Mesodermal cell (in vitro differentiated cells): ENCODE data around the gene NAV3.

ENCODE experiments used
- H3K27ac ChIP-seq: 2 replicates; pipeline ENCODE4 v1.7.0; 2013; ENCODE audit warnings: mild to moderate bottlenecking, low read depth, low read length, moderate library complexity; ENCODE audit not compliant: severe bottlenecking
- H3K36me3 ChIP-seq: 2 replicates; pipeline ENCODE4 v1.7.1; 2013; ENCODE audit warnings: mild to moderate bottlenecking, low read length, moderate library complexity; ENCODE audit not compliant: control insufficient read depth, insufficient read depth
- H3K4me1 ChIP-seq: one replicate; pipeline ENCODE4 v1.7.1; 2013; ENCODE audit warnings: mild to moderate bottlenecking, low read length; ENCODE audit not compliant: insufficient read depth, control insufficient read depth, poor library complexity, severe bottlenecking
- H3K4me3 ChIP-seq: 2 replicates; pipeline ENCODE4 v1.7.0; 2013; ENCODE audit warnings: low read length, control low read depth, mild to moderate bottlenecking; ENCODE audit not compliant: insufficient read depth, poor library complexity, severe bottlenecking; ENCODE audit errors: extremely low read depth
- H3K9me3 ChIP-seq: 2 replicates; pipeline ENCODE4 v1.7.1; 2013; ENCODE audit warnings: mild to moderate bottlenecking, low read length, moderate library complexity; ENCODE audit not compliant: control insufficient read depth
- WGBS, 2 experiments: methylation state at CpG; one replicate each; pipeline ENCODE4 v1.1.5; 2013; ENCODE audit warnings: missing lambda C conversion rate in 2 of 2; ENCODE audit not compliant: insufficient coverage in 2 of 2; 5-methylcytosine and 5-hydroxymethylcytosine counted together

Gene NAV3

DNA sequence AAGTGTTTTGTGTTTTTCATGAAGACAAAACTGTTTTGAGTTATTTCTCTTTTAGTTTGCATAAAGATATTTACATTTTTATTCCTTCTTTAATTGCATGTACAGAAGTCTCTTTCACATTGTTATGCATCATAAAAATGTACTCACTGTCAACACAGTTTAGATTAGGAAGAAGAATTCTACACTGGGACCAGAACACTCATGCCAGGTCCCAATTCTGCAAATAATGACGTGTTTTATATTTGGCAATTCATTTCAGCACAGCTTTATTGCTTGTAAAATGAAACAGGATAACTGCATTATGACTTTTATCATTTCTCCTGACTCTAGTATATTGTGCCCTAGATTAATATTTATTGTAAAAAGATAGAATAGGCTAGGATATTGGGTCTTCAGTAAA lies 369.2 kb downstream of the NAV3 start:
- Histone ChIP-seq H3K4me1 (no peaks in the 10 kb centered on the region), H3K9me3 (no peaks in the 10 kb centered on the region), H3K36me3 (peaks cover 23% of the 10 kb centered on the region), H3K27ac (no peak overlapping the region), H3K4me3 (no peak overlapping the region)
- no CpG with 5 or more reads among the region's 1 CpG for WGBS, 2 experiments

DNA sequence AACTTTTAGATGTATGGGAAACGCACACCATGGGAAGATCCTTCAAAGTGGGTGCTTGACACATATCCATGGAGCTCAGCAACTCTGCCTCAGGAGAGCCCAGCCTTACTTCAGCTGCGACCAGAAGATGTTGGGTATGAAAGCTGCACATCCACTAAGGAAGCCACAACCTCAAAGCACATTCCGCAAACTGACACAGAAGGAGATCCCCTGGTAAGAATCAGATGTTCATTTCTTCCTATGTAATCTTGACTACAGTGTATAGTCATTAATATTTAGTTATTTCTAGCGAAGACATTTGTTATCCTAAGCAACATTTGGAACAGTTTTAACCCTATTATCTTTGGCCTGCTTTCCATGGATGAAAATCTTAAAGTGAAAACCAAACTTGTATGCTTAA lies 374.2 kb downstream of the NAV3 start:
- peaks cover 45% of the 10 kb centered on the region for H3K36me3 ChIP-seq
- H3K4me3 ChIP-seq = no peak overlapping the region
- no peaks in the 10 kb centered on the region for H3K4me1 ChIP-seq
- H3K27ac ChIP-seq = no peak overlapping the region
- 100% methylated on average over 1 of the region's 4 CpGs; no CpG with 5 or more reads in 1 of the 2 experiments for WGBS, 2 experiments
- no peaks in the 10 kb centered on the region for H3K9me3 ChIP-seq

DNA sequence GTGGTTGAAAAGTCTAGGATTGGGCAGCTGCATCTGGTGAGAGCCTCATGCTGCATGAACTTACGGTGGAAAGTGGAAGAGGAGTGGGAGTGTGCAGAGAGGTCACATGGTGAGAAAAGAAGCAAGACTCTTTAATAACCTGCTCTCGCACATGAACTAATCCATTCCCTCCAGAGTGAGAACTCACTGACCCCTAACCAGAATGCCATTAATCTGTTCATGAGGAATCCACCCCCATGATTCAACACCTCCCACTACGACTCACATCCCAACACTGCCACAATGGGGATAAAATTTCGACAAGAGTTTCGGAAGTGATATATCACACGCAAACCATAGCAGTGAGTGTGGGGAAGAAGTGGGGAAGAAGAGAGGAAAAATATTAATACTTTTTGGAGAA lies 377.4 kb downstream of the NAV3 start:
- Histone ChIP-seq H3K9me3 (no peaks in the 10 kb centered on the region), H3K27ac (no peak overlapping the region), H3K4me1 (no peaks in the 10 kb centered on the region), H3K4me3 (no peak overlapping the region), H3K36me3 (peaks cover 55% of the 10 kb centered on the region)
- 80 to 86% methylated on average over 2 to 4 of the region's 6 CpGs for WGBS, 2 experiments

- H3K4me1 ChIP-seq = no peaks in the 10 kb centered on the region
- WGBS, 2 experiments = 88 to 89% methylated on average over 8 to 9 of the region's 12 CpGs
- H3K4me3 ChIP-seq = no peak overlapping the region
- no peaks in the 10 kb centered on the region for H3K9me3 ChIP-seq
- peaks cover 48% of the 10 kb centered on the region for H3K36me3 ChIP-seq
- peak overlapping the region; percentile 24 for H3K27ac ChIP-seq
These were observed 379.3 kb downstream of the NAV3 start for GRCh38 chr12:78209846-78210505.

DNA sequence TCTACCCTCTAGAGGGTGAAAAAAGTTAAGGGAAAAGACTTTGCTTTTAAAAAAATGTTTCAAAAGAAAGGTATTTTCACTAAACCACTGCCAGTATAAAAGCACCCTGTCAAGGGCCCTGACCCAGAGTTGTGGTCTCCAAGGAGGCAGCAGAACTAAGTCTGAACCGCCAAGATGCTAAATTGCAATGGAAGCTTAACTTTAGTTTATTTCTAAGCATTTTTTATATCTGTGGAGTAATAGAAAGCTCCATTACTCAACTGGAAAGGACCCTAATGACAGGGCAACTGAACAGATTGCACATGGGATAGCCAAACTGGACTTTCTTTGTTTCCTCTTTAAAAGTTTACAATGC lies 379.8 kb downstream of the NAV3 start:
- no CpG with 5 or more reads among the region's 1 CpG for WGBS, 2 experiments
- peak overlapping the region; percentile 24 for H3K27ac ChIP-seq

GRCh38 chr12:78210894-78211302 lies 380.2 kb downstream of the NAV3 start:
- H3K36me3 ChIP-seq = peaks cover 46% of the 10 kb centered on the region
- H3K27ac ChIP-seq = no peak overlapping the region
- H3K4me1 ChIP-seq = no peaks in the 10 kb centered on the region
- H3K4me3 ChIP-seq = no peak overlapping the region
- H3K9me3 ChIP-seq = no peaks in the 10 kb centered on the region
- 87 to 100% methylated on average over 2 to 3 of the region's 4 CpGs for WGBS, 2 experiments

More for the DNA sequence above, 379.8 kb downstream of the NAV3 start:
- Histone ChIP-seq H3K9me3 (no peaks in the 10 kb centered on the region), H3K4me1 (no peaks in the 10 kb centered on the region), H3K36me3 (peaks cover 46% of the 10 kb centered on the region), H3K4me3 (no peak overlapping the region)

GRCh38 chr12:78220811-78221210 lies 390.1 kb downstream of the NAV3 start:
- no peaks in the 10 kb centered on the region for H3K4me1 ChIP-seq
- 100% methylated on average over 2 of the region's 2 CpGs; no CpG with 5 or more reads in 1 of the 2 experiments for WGBS, 2 experiments
- H3K9me3 ChIP-seq = no peaks in the 10 kb centered on the region
- no peaks in the 10 kb centered on the region for H3K36me3 ChIP-seq
- no peak overlapping the region for H3K4me3 ChIP-seq
- H3K27ac ChIP-seq = no peak overlapping the region

DNA sequence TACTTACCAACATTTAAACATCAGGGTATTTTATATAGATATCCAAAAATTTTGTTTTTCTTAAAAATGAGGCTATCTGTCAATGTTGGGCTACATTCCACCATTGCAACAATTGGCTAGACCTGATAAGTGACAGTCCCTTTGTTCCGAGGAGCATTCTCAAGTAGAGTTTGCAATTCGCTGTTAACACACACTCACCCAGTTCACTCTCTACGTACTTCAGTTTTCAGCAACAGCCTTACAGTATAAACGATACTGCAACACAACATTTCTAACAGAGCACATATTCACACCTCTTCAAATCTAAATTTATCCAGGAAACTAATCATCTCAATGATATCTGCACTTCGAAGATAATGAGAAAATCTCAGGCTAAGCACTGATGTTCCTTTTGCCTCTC lies 393.5 kb downstream of the NAV3 start:
- H3K9me3 ChIP-seq = no peaks in the 10 kb centered on the region
- H3K4me1 ChIP-seq = peaks cover 4% of the 10 kb centered on the region
- no peak overlapping the region for H3K4me3 ChIP-seq
- H3K36me3 ChIP-seq = no peaks in the 10 kb centered on the region
- WGBS, 2 experiments = 93 to 94% methylated on average over 5 of the region's 5 CpGs
- no peak overlapping the region for H3K27ac ChIP-seq

DNA sequence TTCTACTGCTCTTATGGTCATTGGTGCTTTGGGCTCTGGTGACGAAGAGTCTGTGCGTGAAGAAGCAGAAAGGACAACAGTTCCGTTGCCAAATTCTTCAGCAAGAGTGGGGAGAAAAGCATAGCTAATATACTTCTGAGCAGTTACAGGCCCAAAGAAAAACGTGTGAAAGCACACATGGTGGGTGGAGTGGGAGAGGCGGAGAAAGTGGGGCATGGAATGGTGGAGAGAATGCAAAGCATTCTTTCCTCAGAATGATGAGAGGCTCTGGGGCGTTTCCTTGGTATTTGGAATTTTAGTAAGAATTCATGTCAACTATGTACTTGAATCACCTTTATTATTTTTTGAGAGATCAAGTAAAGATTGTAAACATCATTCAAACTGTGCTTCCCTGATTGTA lies 396.1 kb downstream of the NAV3 start:
- no peaks in the 10 kb centered on the region for H3K36me3 ChIP-seq
- no peak overlapping the region for H3K4me3 ChIP-seq
- peaks cover 4% of the 10 kb centered on the region for H3K4me1 ChIP-seq
- no peak overlapping the region for H3K27ac ChIP-seq
- WGBS, 2 experiments = 54 to 79% methylated on average over 2 to 4 of the region's 6 CpGs
- no peaks in the 10 kb centered on the region for H3K9me3 ChIP-seq

GRCh38 chr12:78229591-78230101 lies 399.0 kb downstream of the NAV3 start:
- no peak overlapping the region for H3K27ac ChIP-seq
- H3K4me1 ChIP-seq = peaks cover 4% of the 10 kb centered on the region
- H3K4me3 ChIP-seq = no peak overlapping the region
- 34 to 40% methylated on average over 1 to 4 of the region's 4 CpGs for whole genome bisulfite sequencing, 2 experiments
- H3K9me3 ChIP-seq = no peaks in the 10 kb centered on the region
- no peaks in the 10 kb centered on the region for H3K36me3 ChIP-seq

DNA sequence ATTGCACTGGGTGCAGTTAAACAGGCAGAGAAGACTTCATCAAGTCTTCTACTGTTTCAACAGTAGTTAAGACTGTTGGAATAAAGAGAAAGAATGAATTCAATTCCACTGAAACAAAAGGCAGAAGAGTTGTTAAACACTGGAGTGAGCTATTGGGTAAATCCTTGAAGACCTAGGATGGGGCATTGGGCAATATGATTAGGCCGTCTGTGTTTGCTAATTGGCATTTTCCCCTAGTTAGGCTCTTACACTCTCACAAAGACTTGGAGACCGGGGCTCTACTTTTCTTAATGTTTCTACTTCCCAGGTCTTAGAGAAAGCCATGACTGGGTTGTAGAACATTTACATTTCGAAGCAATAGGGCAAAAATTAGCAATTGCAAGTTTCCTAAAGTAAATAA lies 402.1 kb downstream of the NAV3 start:
- no peak overlapping the region for H3K27ac ChIP-seq
- H3K9me3 ChIP-seq = no peaks in the 10 kb centered on the region
- H3K4me3 ChIP-seq = no peak overlapping the region
- 100% methylated on average over 1 of the region's 3 CpGs; no CpG with 5 or more reads in 1 of the 2 experiments for WGBS, 2 experiments
- H3K4me1 ChIP-seq = no peaks in the 10 kb centered on the region
- H3K36me3 ChIP-seq = no peaks in the 10 kb centered on the region
